ENCODE data around the gene RIOK3.

Gene RIOK3

DNA sequence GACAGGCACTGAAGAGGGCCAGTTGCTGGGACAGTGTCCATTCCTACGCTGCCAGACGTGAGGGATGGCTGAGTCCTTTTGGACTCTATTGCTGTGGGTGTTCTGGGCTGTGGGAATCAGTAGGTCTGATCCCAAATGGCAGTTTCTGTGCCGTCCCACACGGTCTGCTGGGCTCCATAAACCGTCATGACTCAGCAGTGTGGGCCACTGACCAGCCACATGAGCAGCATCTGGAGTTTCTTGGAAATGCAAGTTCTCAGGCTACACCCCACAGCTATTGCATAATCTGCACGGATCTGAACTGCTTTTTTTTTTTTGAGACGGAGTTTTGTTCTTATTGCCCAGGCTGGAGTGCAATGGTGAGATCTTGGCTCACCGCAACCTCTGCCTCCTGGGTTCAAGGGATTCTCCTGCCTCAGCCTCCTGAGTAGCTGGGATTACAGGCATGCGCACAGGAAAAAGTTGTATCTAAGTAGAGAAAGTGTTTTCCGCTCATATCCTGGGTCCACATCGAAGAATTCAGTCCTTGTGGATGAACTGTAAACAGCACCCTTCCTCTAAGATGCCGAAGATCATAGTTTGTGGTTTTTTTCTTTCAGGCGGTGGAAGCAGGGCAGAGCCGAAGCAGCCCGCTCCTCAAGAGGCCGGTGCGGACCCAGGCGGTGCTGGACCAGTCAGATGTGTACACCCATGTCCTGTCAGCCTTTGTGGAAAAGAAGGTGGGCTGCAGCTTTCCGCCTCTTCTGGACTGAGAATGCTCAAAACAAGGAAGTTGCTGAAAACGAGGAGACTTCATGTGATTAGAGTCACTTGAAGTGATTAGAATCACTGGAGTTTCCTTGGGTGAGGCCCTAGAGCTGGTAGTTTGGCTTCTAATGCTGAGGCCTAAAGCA is 75.7 kb downstream of the RIOK3 start:
- no peaks in the 10 kb centered on the region for H3K4me1 ChIP-seq (ENCODE audit: control insufficient read depth, insufficient read depth, low read length)
- H3K4me3 ChIP-seq (ENCODE audit: low read length), result no peak overlapping the region
- peaks cover 56% of the 10 kb centered on the region for H3K36me3 ChIP-seq (ENCODE audit: control insufficient read depth, insufficient read depth, low read length)
- no peaks in the 10 kb centered on the region for H3K27me3 ChIP-seq (ENCODE audit: control insufficient read depth, insufficient read depth, low read length)
- H3K9ac ChIP-seq (ENCODE audit: low read length), result no peak overlapping the region
- no peak overlapping the region for H3K27ac ChIP-seq (ENCODE audit: low read depth, low read length)

DNA sequence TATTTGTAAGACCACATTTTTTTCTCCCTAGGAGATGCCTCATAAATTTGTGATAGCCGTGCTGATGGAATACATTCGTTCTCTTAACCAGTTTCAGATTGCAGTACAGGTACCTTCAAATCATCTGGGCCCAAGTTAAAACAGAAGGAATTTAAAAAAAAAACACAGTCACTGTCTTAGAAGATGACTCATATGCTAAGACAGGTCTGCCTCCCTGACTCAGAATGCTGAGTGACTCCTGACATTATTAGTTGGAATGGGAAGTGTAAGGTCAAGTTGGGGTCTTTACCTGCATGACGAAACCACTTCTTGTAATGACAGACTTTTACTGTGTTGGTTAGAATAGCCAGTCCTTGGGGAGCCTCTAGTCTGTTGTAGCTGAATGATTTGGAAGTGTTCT is 76.5 kb downstream of the RIOK3 start:
- Histone ChIP-seq H3K36me3 (ENCODE audit: control insufficient read depth, insufficient read depth, low read length) (peaks cover 56% of the 10 kb centered on the region), H3K27ac (ENCODE audit: low read depth, low read length) (no peak overlapping the region), H3K9ac (ENCODE audit: low read length) (no peak overlapping the region), H3K4me1 (ENCODE audit: control insufficient read depth, insufficient read depth, low read length) (no peaks in the 10 kb centered on the region), H3K4me3 (ENCODE audit: low read length) (no peak overlapping the region), H3K27me3 (ENCODE audit: control insufficient read depth, insufficient read depth, low read length) (no peaks in the 10 kb centered on the region)

DNA sequence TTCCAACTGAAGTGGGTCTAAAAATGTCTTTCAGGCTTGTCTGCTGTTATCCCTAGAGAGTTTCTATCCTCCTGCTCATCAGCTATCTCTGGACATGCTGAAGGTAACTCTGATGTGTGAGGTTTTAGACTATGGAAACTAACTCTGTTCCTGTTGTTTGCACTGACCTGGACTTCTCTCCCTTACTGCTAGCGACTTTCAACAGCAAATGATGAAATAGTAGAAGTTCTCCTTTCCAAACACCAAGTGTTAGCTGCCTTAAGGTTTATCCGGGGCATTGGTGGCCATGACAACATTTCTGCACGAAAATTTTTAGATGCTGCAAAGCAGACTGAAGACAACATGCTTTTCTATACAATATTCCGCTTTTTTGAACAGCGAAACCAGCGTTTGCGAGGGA is 77.1 kb downstream of the RIOK3 start:
- Histone ChIP-seq H3K9ac (ENCODE audit: low read length) (no peak overlapping the region), H3K4me3 (ENCODE audit: low read length) (no peak overlapping the region), H3K27me3 (ENCODE audit: control insufficient read depth, insufficient read depth, low read length) (no peaks in the 10 kb centered on the region), H3K36me3 (ENCODE audit: control insufficient read depth, insufficient read depth, low read length) (peaks cover 58% of the 10 kb centered on the region), H3K4me1 (ENCODE audit: control insufficient read depth, insufficient read depth, low read length) (no peaks in the 10 kb centered on the region), H3K27ac (ENCODE audit: low read depth, low read length) (no peak overlapping the region)

DNA sequence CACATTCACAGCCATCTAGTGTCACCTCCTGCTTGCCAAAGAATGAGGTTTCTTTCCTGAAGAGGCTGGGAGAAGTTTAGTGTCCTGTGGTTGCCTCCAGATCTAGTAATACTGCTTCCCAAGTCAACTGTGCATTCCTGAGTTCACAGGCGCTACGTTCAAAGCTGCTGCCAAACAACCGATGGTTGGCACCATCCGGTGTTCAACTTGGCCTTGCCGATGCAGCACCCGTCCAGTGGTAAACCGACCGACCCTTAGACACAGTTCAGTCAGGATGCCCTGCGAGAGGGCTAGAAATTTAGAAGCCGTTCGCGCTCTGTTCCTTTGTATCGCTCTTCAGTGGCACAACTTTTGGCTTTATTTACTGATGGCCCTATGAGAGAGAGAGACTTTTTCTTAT is 78.8 kb downstream of the RIOK3 start:
- H3K4me1 ChIP-seq (ENCODE audit: control insufficient read depth, insufficient read depth, low read length), result no peaks in the 10 kb centered on the region
- no peak overlapping the region for H3K27ac ChIP-seq (ENCODE audit: low read depth, low read length)
- no peak overlapping the region for H3K4me3 ChIP-seq (ENCODE audit: low read length)
- no peaks in the 10 kb centered on the region for H3K27me3 ChIP-seq (ENCODE audit: control insufficient read depth, insufficient read depth, low read length)
- peaks cover 63% of the 10 kb centered on the region for H3K36me3 ChIP-seq (ENCODE audit: control insufficient read depth, insufficient read depth, low read length)
- no peak overlapping the region for H3K9ac ChIP-seq (ENCODE audit: low read length)
